MM.1S (cell line): Measurements from ENCODE around the gene GULP1.

Experiments used
- CTCF ChIP-seq: fragments of 300-600 bp; sonication (generic); IDR thresholded peaks from 2 replicates; pipeline ENCODE4 v1.5.1; 2016; ENCODE audit warnings: antibody characterized with exemption, low read length, mixed read lengths
- EZH2 ChIP-seq: fragments of 300-600 bp; sonication (generic); optimal IDR thresholded peaks from 2 replicates; pipeline ENCODE3; 2017; ENCODE audit warnings: low read depth, mild to moderate bottlenecking, antibody characterized with exemption, low read length, mixed read lengths
- EZH2phosphoT487 ChIP-seq: fragments of 300-600 bp; sonication (generic); IDR thresholded peaks from 2 replicates; pipeline ENCODE4 v1.6.1; 2018; ENCODE audit warnings: antibody characterized with exemption, low read length

- TF ChIP-seq CTCF (no peak), EZH2phosphoT487 (no peak), EZH2 (no peak)
Observed at GRCh38 chr2:188517549-188518215, 226.0 kb downstream of the GULP1 start.
